Daoy (cell line): ENCODE data around the gene SHCBP1L. TPM values are rescaled to one million over a fixed set of nuclear protein-coding genes. Genes with fewer than 3 reads are reported as not detected.

Source experiments
- total RNA-seq: library from RNA; depleted of rRNA; stranded (reverse); fragments of >200 nt; shearing (Covaris generic); gene quantifications from 2 replicates; pipeline ENCODE4 v1.2.3, GENCODE V29; 2014; rRNA removed

SHCBP1L gene
- total RNA-seq, 1 experiment from 2014 or later, result not detected

Other genes with a start within 250 kb of the SHCBP1L start
- 2.8 and 4.1 TPM in 2 replicates for gene NPL, start 163.4 kb downstream of the SHCBP1L start, total RNA-seq
- 190 and 197 TPM in 2 replicates for gene DHX9, start 113.8 kb downstream of the SHCBP1L start, total RNA-seq
- 106 and 117 TPM in 2 replicates for gene LAMC1, start 70.3 kb upstream of the SHCBP1L start, total RNA-seq
- gene LAMC2, start 233.1 kb upstream of the SHCBP1L start, total RNA-seq, result 1.4 and 1.6 TPM in 2 replicates